HG02885 (cell line): ENCODE results near the gene IRAK4.

Experiments used
- ATAC-seq: cut with Tn5 transposase; IDR thresholded peaks from one replicate; pipeline ENCODE4 v1.9.1; 2021; ENCODE audit warnings: mild to moderate bottlenecking; ENCODE audit not compliant: unreplicated experiment, poor library complexity

IRAK4 gene

DNA sequence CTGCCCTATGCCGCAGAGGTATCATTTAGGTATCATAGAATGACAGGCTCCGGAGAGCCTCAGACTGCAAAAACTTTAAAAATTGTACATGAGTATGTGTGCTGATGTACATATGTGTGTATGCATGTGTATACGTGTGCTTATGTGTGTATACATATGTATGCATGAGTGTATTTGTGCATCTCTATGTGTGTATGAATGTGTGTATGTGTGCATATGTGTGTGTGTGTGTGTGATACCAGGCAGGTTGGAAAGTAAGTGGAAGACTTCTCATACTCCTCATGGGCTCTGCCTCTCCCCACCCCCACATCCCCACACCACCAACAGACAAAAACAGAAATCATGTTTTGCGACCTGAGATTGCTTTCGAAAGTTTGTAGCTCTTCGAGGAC, 76.5 kb downstream of the IRAK4 start:
- ATAC-seq: peak; percentile 8

- ATAC-seq: peak; percentile 77
Measured at GRCh38 chr12:43835656-43836474, 77.1 kb downstream of the IRAK4 start, which contains the start of gene TMEM117. TSS of gene TMEM117 (plus strand) at chr12:43836081.

GRCh38 chr12:43836475-43836989, 77.8 kb downstream of the IRAK4 start:
- ATAC-seq: peak; percentile 32
